Measurements from ENCODE around the gene NAA15. TPM values are rescaled to one million over a fixed set of nuclear protein-coding genes. Genes with fewer than 3 reads are reported as not detected.
"Not testable (repeated sequence)": the region's sequence is repeated elsewhere in the genome, so short reads cannot be mapped to it uniquely, and the experiment has no call there.

The NAA15 gene
- total RNA-seq, 1 donor from 2014 or later = 6.4 TPM

- Histone ChIP-seq H3K9me3 (no peaks in the 10 kb centered on the region), H3K4me3 (no peak overlapping the region), H3K4me1 (peaks cover 0 to 7% of the 10 kb centered on the region in 2 donors), H3K27ac (no peak overlapping the region), H3K27me3 (no peaks in the 10 kb centered on the region), H3K36me3 (no peaks in the 10 kb centered on the region)
- intact Hi-C loops (cut with DNase I) = no loop called here
- no peak for DNase-seq (ENCODE audit: low spot score in 2 of 2)
- TF ChIP-seq, protein P1, sequence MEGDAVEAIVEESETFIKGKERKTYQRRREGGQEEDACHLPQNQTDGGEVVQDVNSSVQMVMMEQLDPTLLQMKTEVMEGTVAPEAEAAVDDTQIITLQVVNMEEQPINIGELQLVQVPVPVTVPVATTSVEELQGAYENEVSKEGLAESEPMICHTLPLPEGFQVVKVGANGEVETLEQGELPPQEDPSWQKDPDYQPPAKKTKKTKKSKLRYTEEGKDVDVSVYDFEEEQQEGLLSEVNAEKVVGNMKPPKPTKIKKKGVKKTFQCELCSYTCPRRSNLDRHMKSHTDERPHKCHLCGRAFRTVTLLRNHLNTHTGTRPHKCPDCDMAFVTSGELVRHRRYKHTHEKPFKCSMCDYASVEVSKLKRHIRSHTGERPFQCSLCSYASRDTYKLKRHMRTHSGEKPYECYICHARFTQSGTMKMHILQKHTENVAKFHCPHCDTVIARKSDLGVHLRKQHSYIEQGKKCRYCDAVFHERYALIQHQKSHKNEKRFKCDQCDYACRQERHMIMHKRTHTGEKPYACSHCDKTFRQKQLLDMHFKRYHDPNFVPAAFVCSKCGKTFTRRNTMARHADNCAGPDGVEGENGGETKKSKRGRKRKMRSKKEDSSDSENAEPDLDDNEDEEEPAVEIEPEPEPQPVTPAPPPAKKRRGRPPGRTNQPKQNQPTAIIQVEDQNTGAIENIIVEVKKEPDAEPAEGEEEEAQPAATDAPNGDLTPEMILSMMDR (IDR thresholded peaks at IDR 0.05) = no peak
Observed at GRCh38 chr4:139312552-139313332, 11.4 kb downstream of the NAA15 start.

GRCh38 chr4:139313414-139313813 is 12.1 kb downstream of the NAA15 start:
- H3K27me3 ChIP-seq; H3K4me1 ChIP-seq; H3K4me3 ChIP-seq; H3K27ac ChIP-seq; H3K36me3 ChIP-seq; intact Hi-C loops (cut with DNase I); DNase-seq (ENCODE audit: low spot score in 2 of 2); H3K9me3 ChIP-seq: not testable (repeated sequence)

- Histone ChIP-seq H3K27ac (no peak overlapping the region), H3K27me3 (no peaks in the 10 kb centered on the region), H3K4me3 (no peak overlapping the region), H3K4me1 (peaks cover 0 to 7% of the 10 kb centered on the region in 2 donors), H3K9me3 (no peaks in the 10 kb centered on the region), H3K36me3 (no peaks in the 10 kb centered on the region)
- no peak for DNase-seq (ENCODE audit: low spot score in 2 of 2)
- TF ChIP-seq, protein P1 (IDR thresholded peaks at IDR 0.05) = no peak
- intact Hi-C loops (cut with DNase I) = no loop called here
Observed at GRCh38 chr4:139314047-139314800, 12.9 kb downstream of the NAA15 start.

GRCh38 chr4:139315221-139315675 is 13.9 kb downstream of the NAA15 start:
- TF ChIP-seq, protein P1 (IDR thresholded peaks at IDR 0.05) = no peak
- Histone ChIP-seq H3K27me3 (no peaks in the 10 kb centered on the region), H3K36me3 (no peaks in the 10 kb centered on the region), H3K4me3 (no peak overlapping the region), H3K27ac (no peak overlapping the region), H3K9me3 (no peaks in the 10 kb centered on the region), H3K4me1 (peaks cover 0 to 7% of the 10 kb centered on the region in 2 donors)
- no peak for DNase-seq (ENCODE audit: low spot score in 2 of 2)
- intact Hi-C loops (cut with DNase I) = no loop called here

DNA sequence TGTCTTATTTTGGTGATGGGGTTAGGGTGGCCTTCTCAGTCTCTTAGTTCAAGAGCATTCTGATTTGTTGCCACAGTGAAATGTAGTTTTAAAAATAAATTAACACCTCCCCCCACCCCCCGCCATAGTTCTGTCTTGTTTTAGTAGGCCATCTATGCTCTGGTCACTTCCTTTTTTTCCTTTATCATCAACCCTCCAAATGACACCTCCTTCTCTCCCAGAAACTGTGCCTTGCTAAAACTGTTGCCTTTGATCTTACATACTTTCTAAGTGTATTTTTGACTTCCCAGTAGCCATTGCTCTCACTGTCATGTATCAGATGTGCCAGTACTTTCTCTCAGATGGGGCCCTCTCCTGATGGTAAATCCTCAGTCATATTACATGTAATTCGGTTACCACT is 15.4 kb downstream of the NAA15 start:
- TF ChIP-seq, protein P1 (IDR thresholded peaks at IDR 0.05) = no peak
- Histone ChIP-seq H3K27ac (no peak overlapping the region), H3K9me3 (no peaks in the 10 kb centered on the region), H3K27me3 (no peaks in the 10 kb centered on the region), H3K4me3 (no peak overlapping the region), H3K36me3 (no peaks in the 10 kb centered on the region), H3K4me1 (peaks cover 0 to 7% of the 10 kb centered on the region in 2 donors)
- intact Hi-C loops (cut with DNase I) = no loop called here
- DNase-seq (ENCODE audit: low spot score in 2 of 2) = no peak

GRCh38 chr4:139317635-139318034 is 16.3 kb downstream of the NAA15 start:
- no peak overlapping the region for H3K4me3 ChIP-seq
- no peaks in the 10 kb centered on the region for H3K9me3 ChIP-seq
- intact Hi-C loops (cut with DNase I) = no loop called here
- no peaks in the 10 kb centered on the region for H3K27me3 ChIP-seq
- TF ChIP-seq, protein P1 (IDR thresholded peaks at IDR 0.05) = no peak
- DNase-seq (ENCODE audit: low spot score in 2 of 2) = no peak
- H3K4me1 ChIP-seq = peaks cover 0 to 3% of the 10 kb centered on the region in 2 donors
- H3K27ac ChIP-seq = no peak overlapping the region
- no peaks in the 10 kb centered on the region for H3K36me3 ChIP-seq

All from ascending aorta (tissue), 2 donors.